HG03439 (cell line): Measurements from ENCODE around the gene RTCA.
"Not testable (repeated sequence)": the region's sequence is repeated elsewhere in the genome, so short reads cannot be mapped to it uniquely, and the experiment has no call there.

Experiments used
- ATAC-seq: cut with Tn5 transposase; IDR thresholded peaks from one replicate; pipeline ENCODE4 v1.9.1; 2021; ENCODE audit warnings: mild to moderate bottlenecking, moderate library complexity; ENCODE audit not compliant: unreplicated experiment

The RTCA gene

DNA sequence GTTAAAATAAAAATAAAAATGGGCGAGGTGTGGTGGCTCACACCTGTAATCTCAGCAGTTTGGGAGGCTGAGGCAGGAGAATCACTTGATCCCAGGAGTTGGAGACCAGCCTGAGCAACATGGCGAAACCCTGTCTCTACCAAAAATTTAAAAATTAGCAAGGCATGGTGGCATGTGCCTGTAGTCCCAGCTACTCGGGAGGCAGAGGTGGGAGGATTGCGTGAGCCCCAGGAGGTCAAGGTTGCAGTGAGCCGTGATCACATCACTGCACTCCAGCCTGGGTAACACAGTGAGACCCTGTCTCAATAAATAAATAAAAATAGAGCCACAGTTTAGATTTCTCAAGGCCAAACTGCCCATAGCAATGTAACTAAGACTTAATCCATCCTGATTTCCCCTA lies 9.7 kb upstream of the RTCA start:
- ATAC-seq = not testable (repeated sequence)

DNA sequence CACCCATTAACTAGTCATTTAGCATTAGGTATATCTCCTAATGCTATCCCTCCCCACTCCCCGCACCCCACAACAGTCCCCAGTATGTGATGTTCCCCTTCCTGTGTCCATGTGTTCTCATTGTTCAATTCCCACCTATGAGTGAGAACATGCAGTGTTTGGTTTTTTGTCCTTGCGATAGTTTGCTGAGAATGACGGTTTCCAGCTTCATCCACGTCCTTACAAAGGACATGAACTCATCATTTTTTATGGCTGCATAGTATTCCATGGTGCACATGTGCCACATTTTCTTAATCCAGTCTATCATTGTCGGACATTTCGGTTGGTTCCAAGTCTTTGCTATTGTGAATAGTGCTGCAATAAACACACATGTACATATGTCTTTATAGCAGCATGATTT lies 7.6 kb upstream of the RTCA start:
- ATAC-seq = not testable (repeated sequence)

DNA sequence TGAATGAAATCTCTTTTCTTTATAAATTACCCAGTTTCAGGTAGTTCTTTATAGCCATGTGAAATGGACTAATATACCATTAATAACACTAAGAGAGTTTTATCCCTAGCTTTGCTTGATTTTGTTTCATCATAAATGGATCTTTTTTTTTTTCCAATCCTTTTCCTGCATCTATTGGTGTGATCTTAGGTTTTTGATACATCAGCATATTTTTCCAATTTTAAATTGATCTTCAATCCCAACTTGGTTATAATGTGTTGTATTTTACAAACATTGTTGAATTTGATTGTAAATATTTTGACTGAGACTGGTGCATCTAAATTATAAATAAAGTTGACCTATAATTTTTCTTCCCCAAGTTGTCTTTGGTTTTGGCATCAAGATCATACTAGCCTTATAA lies 4.3 kb upstream of the RTCA start:
- no peak for ATAC-seq

DNA sequence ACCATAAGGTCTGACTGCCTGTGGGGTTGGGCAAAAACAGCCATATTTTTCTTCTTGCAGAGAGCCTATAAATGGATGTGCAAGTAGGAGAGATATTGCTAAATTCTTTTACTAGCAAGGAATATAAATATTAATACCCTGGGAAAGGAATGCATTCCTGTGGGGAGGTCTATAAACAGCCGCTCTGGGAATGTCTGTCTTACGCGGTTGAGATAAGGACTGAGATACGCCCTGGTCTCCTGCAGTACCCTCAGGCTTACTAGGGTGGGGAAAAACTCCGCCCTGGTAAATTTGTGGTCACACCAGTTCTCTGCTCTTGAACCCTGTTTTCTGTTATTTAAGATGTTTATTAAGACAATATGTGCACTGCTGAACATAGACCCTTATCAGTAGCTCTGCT lies 1.9 kb upstream of the RTCA start:
- ATAC-seq = not testable (repeated sequence)

DNA sequence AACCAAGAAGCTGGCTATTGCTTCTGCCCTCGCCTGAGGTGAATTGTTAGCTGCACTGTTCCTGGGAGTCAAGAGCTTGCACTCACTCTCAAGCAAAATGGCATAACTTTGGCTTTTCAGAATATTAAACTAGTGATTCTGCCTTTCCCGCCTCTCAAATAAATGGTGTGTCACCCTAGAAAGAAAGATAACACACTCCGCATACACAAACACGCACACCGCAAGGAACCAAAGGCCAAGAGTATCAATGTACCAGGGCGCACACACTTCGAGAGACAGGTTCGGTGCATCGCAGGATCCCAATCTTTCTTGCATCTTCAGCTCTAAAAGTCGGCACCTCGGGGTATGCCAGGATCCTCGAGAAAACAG lies 470 bp upstream of the RTCA start:
- ATAC-seq = peak; percentile 29

DNA sequence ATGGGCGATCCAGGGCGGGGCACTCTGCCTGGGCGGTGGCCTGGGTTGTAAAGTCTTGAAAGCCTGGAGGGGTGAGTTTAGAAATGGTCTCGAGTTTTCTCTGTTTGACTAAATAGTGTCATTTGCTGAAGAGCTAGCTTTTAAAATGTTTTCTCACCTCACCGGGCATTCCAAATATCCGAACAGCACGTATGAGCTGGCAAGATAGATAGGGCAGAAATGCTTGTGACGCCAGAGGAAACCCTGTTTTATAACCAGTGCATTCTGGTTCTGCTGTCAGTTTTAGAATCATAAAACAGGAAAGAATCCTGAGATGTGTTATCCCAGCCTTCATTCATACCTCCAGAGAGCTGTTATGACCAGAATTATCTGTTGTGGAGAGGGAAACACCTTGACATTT lies 725 bp downstream of the RTCA start:
- ATAC-seq = peak; percentile 20

DNA sequence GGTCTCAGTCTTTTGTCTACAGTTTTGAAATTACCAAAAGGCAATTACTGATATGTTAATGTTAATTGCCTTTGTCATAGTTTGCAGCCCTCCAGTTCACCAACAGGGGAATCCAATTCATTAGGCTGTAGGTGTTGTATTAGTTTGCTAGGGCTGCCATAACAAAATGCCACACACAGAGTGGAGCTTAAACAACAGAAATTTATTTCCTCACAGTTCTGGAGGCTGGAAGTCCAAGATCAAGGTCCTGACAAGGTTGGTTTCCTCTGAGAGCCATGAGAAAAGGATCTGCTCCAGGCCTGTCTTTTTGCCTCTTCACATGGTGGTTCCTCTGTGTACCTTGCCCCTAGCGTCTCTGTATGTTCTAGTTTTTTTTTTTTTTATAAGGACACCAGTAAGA lies 1.3 kb downstream of the RTCA start:
- no peak for ATAC-seq

DNA sequence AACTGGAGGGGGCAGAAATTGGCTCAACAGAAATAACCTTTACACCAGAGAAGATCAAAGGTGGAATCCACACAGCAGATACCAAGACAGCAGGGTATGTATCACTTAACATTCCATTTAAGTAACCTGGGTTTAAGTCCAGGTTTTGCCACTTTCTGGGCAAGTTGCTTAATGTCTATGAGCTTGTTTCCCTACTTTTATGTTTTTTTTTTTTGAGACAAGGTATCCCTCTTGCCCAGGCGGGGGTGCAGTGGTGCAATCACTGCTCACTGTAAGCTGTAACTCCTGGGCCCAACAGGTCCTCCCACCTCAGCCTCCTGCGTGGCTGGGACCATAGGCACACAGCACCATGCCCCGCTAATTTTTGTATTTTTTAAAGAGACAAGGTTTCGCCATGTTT lies 2.2 kb downstream of the RTCA start:
- no peak for ATAC-seq

DNA sequence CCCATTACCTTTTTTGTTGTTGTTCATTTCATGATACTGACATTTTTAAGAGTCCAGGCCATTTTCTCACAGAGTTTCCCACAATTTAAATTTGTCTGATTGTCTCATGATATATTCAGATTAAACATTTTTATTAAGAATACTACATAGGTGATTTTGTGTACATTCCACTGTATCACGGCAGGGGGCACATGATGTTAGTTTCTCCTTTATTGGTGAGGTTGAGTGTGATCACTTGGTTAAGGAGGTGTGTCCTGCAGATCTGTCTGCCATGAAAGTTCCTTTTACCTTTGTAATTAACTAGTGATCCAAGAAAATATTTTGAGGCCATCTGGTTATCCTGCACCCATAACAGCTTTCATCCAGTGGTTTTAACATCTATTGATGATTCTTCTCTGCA lies 11.8 kb downstream of the RTCA start:
- no peak for ATAC-seq

DNA sequence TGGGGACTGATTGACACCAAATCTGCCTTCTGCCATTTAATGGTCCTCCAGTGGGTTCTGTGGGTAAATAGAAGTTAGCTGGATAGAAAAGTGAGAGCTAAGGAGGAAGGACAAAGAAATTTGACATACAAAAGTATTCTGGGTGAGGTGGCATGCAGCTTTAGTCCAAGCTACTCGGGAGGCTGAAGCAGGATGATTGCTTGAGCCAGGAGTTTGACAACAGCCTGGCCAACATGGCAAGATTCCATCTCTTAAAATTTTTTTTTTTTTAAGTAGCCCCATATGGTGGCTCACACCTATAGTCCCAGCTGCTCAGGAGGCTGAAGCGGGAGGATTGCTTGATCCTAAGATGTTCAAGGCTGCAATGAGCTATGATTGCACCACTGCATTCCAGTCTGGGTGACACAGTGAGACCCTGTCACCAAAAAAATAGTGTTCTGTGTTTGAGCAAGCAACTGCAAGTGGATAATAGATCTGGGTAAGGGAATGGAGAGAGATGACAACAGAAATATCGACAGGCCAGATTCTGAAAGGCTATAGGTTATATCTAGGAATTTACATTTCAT lies 13.4 kb downstream of the RTCA start:
- ATAC-seq = no peak

DNA sequence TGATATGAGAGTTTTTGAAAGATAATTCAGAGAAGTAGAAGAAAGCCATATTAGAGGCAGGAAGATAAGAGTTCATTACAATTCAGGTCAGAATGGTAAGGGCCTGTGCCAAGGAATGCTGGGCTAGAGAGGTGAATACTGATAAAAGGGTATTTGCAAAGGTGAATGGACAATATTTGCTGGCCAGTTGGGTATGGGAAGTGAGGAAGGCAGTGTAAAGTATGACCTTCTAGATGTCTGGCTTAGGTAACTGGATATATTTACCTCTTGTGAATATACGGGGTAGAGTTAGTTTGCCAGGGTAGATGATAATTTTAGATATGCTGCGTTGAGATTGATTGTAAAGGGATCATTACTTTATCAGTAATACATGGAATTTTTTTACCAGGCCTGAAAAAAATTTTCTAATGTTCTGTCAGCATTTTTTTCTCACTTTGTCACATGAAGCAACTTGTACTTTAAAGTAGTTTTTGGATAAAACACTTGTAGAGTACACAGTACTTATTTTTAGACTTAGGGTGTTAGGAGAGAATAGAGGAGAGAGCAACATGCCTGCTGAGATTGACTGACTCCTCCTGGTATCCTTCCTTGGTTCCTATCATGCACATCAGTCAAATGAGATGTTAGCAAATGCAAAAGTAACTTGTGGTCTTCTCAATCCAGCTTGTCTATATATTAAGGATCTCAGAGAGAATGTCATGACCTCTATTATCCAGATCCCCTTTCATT lies 14.1 kb downstream of the RTCA start:
- ATAC-seq = no peak

DNA sequence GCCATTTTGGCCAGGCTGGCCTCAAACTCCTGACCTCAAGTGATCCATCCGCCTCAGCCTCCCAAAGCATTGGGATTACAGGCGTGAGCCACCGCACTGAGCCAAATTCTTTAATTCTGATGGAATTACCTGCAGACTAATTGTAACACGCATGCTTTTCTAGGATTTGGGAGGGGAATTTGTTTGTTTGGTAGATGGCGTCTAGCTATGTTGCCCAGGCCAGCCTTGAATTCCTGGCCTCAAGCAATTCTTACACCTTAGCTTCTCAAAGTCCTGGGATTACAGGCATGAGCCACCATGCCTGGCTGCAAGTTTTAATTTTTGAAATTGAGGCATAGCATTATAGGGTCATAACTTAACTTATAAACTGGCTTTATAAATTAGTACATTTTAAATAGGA lies 18.6 kb downstream of the RTCA start:
- no peak for ATAC-seq

DNA sequence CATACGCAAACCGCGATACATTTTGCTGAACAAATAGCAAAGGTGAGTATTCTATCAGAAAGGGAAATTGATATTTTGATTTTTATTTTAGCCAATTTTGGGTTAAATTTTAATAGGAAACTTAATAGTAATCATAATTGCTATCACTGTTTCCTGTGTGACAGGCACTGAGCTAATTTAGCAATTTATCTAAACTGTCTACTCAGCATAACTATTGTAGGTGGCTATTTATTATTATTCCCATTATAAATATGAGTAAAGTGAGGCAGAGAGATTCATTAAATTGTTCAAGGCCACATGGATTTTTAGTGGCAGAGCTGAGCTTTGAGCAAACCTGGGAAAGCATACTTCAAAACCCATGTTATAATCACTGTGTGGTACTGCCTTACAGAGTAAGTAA lies 21.1 kb downstream of the RTCA start:
- ATAC-seq = no peak

DNA sequence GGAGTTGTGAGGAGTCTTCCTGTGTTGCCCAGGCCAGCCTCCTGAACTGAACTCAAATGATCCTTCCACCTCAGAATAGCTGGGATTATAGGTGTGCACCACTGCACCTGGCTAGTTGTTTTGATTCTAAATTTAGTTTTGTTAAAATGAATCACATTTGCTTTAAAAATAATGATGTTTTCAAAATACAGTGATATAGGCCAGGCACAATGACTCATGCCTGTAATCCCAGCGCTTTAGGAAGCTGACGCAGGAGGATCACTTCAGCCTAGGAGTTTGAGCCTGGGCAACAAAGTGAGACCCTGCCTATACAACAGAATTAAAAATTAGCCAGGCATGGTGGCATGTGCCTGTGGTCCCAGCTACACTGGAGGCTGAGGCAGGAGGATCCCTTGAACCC lies 24.3 kb downstream of the RTCA start:
- ATAC-seq = no peak

DNA sequence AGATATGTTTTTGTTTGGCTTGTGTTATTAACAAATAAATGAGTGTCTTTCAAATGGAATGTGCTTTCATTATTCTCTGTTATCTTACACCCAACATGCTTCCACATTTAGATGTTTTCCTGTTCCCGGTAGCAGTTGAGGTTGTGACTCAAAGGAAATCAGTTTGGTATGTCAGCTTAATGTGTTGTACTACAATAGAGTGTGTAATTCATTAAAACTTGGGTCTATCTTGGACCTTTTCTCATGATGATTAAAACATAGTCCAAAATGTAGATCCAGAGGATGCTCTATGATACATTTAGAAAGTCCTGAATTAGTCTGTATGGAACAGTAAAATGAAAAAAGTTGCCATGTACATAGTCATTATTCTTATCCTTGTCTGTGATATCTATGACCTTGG lies 26.7 kb downstream of the RTCA start:
- no peak for ATAC-seq

DNA sequence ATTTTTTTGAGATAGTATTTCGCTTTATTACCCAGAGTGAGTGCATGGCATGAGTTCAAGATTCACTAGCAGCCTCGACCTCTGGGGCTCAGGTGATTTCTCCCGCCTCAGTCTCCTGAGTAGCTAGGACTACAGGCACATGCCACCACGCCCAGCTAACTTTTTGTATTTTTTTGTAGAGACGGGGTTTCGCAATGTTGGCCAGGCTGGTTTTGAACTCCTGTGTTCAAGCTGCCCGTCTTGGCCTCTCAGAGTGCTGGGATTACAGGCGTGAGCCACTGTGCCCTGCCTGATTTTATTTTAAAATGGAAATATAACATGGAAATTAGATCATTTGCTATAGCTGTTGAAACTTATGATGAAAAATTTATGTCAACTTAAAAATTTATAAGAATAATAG lies 30.1 kb downstream of the RTCA start:
- no peak for ATAC-seq

DNA sequence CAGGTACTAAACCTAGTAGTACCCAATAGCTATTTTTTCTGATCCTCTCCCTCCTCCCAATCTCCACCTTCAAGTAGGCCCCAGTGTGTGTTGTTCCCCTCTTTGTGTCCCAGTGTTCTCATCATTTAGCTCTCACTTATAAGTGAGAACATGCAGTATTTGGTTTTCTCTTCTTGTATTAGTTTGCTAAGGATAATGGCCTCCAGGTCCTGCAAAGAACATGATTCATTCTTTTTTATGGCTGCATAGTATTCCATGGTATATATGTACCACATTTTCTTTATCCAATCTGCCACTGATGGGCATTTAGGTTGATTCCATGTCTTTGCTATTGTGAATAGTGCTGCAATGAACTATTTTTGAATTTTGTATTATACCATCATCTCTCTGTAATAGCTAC lies 31.0 kb downstream of the RTCA start:
- ATAC-seq = not testable (repeated sequence)

DNA sequence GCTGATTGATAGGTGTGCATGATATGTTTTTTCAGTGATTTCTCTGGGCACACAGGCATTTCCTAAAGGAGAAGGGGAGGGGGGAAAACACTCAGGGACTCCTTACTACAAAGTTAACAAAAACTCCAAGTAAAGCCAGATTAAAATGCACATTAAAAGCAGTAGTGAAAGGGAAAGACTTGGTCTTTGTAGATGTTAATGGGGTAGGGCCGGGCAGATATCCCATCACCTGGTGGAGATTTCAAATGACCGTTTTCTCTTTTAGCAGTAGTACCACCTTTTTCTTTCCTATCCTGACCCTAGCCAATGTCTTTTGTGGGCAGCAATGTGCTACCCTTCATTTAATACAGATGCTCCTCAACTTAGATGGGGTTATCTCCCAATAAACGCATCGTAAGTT lies 32.5 kb downstream of the RTCA start:
- no peak for ATAC-seq

DNA sequence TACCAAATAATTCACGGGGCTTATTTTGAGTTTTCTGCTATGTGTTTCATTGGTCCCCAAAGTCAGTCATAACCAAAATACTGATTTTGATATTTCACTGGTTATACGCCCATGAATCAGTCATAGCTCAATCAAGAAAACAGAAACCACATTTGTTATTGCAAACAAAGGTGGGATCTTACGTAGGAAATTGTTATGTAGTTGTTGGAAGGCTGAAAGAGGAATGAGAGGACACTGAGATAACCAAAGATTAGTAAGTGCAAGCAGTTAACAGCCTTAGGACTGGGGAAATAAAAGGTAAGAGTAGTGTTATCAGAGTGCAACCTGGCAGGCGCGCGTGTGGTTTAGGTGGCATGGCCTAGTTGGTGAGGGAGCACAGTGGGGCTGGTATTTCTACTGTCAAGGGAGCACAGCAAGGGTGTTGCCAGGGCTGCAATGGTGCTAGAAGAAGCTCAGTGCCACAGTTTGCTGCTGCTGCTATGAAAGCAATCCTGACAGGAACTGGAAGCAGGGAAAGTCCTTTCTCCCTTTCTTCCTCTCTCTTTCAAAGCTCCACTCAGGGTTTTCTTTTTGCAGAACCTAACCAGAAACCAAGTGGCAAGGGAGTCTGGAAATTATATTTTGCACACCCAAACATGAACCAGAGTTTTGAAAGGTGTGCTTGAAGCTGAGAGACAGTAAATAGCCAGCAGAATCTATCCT lies 33.7 kb downstream of the RTCA start:
- no peak for ATAC-seq

DNA sequence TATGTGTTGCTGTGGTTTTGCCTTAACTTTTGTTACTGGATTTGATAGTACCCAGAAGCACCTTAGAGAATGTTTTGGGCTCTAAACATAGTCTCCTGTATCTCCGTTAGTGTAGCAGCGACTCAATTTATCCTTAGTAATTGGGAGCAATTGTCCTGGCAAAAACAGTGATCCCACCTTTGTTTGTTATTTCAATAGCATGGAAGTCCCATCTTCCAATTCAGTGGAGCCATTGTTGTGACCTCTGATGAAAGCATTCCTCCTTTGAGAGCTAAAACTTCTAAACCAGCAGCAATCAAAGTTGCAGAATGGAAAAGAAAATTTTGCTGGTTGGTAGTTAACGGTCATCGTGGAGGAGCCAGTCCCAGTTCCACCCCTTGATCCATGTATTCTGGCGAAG lies 34.7 kb downstream of the RTCA start:
- ATAC-seq = no peak

DNA sequence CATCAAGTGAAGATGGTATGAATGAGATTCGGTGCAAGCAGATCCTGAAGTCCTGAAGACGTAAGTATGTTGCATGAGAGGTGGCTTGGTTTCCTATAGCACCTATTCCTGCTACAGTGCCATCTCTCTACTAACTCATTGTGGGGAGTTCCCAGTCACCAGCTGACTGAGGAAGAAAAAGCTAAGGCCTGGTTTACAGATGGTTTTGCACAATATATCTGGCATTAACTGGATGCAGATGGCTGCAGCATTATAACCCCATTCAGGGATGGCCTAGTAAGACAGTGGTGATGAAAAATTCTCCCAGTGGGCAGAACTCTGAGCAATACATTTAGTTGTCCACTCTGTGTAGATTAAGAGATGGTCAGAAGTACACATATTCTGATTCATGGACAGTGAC lies 36.7 kb downstream of the RTCA start:
- ATAC-seq = no peak

DNA sequence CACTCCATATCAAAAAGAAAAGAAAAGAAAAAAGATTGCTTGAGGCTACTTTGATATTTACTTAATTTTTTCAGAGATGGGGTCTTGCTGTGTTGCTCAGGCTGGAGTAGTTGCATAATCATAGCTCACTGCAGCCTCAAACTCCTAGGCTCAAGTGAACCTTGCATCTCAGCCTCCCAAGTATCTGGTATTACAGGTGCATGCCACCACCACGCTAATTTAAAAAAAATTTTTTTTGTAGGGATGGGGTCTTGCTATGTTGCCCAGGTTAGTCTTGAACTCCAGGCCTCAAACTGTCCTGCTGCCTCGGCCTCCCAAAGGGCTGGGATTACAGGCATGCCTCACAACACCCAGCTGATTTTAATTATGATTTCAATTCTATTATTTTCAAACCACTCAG lies 38.2 kb downstream of the RTCA start:
- ATAC-seq = no peak

DNA sequence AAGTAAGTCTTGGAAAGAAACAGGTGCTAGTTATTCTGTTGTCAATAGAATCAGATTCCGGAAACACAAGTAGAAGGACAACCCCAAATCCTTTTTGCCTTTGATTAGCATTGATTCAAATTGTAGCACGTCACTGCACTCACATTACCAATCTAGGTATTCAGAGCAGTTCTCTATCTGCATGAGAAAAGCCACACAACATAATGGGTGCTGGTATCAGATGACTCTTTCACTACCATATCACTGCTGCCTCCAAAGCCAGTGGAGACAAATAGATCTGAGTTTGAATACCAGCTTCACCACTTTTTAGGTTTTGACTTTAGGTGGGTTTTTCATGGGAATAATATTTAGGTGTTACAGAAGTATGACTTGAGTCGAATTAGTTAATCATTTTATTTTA lies 38.9 kb downstream of the RTCA start:
- ATAC-seq = no peak
